Peyer's patch (tissue), 4 donors: ENCODE results near the gene IDH3G.

Experiments used
- POLR2A ChIP-seq, 2 donors: fragments of 450-650 bp; IDR thresholded peaks; one replicate each; pipeline ENCODE4 v1.5.1; 2017; ENCODE audit warnings: antibody characterized with exemption in 2 of 2, mild to moderate bottlenecking in 2 of 2, moderate library complexity in 2 of 2
- TF ChIP-seq, protein P1 (sequence below), 6 experiments: fragments of 450-650 bp in 4 of 6; fragments of 200-600 bp in 2 of 6; sonication (generic) in 1 of 6; IDR thresholded peaks; one replicate each; pipeline ENCODE4 v1.5.1; 2017 to 2019; ENCODE audit warnings: antibody characterized with exemption in 6 of 6, mild to moderate bottlenecking in 3 of 6, moderate library complexity in 1 of 6

DNA sequence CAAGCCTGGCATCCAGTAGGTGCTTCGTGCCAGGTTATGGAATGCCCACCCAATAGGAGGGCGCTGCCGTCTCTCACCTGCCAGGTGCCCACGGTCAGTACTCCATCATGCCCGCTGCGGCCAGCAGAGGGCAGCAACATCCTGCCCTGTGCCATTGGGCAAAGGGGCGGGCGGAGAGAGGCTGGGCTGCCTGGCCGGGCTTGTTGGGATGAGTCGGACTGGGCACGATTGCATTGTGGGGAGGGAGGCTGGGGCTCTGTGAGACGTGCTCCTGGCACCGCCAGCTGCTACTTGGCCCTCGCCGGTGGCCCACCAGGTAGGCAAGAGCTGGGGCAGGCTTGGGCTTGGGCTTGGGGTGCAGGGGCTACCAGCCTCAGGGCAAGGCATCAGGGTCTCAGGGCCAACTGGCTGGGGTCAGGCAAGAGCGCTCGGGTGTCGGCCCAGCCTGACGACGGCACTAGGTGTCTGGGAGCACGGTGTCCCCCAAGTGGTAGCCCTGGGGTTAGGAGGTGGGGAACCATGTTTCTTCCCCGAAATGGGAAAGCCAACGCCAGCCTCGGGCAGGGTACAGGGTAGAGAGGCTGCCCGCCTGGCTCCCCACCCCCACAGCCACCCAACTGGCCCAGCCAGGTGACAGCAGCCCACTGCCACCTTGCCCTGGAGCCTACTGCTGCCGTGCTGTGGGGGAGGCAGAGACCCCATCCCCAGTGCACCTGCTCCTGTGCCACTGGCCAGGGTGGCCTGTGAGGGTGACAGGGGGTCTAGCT lies 30.0 kb downstream of the IDH3G start, which contains the start of gene PLXNB3:
- TF ChIP-seq, protein P1, sequence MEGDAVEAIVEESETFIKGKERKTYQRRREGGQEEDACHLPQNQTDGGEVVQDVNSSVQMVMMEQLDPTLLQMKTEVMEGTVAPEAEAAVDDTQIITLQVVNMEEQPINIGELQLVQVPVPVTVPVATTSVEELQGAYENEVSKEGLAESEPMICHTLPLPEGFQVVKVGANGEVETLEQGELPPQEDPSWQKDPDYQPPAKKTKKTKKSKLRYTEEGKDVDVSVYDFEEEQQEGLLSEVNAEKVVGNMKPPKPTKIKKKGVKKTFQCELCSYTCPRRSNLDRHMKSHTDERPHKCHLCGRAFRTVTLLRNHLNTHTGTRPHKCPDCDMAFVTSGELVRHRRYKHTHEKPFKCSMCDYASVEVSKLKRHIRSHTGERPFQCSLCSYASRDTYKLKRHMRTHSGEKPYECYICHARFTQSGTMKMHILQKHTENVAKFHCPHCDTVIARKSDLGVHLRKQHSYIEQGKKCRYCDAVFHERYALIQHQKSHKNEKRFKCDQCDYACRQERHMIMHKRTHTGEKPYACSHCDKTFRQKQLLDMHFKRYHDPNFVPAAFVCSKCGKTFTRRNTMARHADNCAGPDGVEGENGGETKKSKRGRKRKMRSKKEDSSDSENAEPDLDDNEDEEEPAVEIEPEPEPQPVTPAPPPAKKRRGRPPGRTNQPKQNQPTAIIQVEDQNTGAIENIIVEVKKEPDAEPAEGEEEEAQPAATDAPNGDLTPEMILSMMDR (IDR thresholded peaks at IDR 0.05), result peak; percentile 55 to 90 (median 82)
- TF ChIP-seq POLR2A (IDR thresholded peaks at IDR 0.05), result no peak
